ENCODE results near the gene DET1. TPM values are rescaled to one million over a fixed set of nuclear protein-coding genes. Genes with fewer than 3 reads are reported as not detected.

The DET1 gene
- total RNA-seq, 1 experiment from 2014 or later: 6.1 TPM

DNA sequence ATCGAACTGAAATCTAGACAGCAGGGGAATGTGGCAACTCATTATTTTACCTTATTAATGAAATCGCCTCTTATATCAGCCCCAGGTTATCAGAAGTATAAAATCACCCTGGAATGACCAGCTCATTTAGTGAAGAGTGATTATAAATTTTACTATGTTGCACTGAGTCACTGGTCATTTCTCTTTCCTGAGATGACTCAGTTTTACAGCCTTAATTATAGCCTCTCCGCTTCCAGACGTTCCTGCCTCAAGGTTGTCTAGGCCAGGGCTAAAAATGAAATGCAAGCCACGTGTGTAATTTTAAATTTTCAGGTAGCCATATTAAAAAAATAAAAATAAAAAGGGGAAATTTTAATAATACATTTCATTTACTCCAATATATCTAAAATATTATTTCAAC is 33.3 kb downstream of the DET1 start:
- ATAC-seq (no peak), DNase-seq (ENCODE audit: low spot score) (no peak)
- Mint-ChIP-seq H3K4me3 (no peak overlapping the region), H3K36me3 (peaks cover 9% of the 10 kb centered on the region), H3K27me3 (ENCODE audit: low read depth) (peaks cover 4% of the 10 kb centered on the region; the same call in 1 of the 2 replicates), H3K27ac (no peak overlapping the region), H3K4me1 (no peaks in the 10 kb centered on the region), H3K9me3 (peaks cover 4% of the 10 kb centered on the region; the same call in 1 of the 2 replicates)
- TF ChIP-seq RORB (CRISPR knock-in tag; IDR thresholded peaks at IDR 0.05) (no peak), ZNF396 (CRISPR knock-in tag; IDR thresholded peaks at IDR 0.05; ENCODE audit: borderline replicate concordance) (no peak), ZNF121 (CRISPR knock-in tag; IDR thresholded peaks at IDR 0.05) (no peak), AFF4 (CRISPR knock-in tag; IDR thresholded peaks at IDR 0.05; ENCODE audit: borderline replicate concordance) (no peak), TCF7 (CRISPR knock-in tag; IDR thresholded peaks at IDR 0.05; ENCODE audit: low read depth) (no peak)
- TF ChIP-seq, protein P1, sequence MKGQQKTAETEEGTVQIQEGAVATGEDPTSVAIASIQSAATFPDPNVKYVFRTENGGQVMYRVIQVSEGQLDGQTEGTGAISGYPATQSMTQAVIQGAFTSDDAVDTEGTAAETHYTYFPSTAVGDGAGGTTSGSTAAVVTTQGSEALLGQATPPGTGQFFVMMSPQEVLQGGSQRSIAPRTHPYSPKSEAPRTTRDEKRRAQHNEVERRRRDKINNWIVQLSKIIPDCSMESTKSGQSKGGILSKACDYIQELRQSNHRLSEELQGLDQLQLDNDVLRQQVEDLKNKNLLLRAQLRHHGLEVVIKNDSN (CRISPR knock-in tag; IDR thresholded peaks at IDR 0.05): no peak
- TF ChIP-seq, protein P2, sequence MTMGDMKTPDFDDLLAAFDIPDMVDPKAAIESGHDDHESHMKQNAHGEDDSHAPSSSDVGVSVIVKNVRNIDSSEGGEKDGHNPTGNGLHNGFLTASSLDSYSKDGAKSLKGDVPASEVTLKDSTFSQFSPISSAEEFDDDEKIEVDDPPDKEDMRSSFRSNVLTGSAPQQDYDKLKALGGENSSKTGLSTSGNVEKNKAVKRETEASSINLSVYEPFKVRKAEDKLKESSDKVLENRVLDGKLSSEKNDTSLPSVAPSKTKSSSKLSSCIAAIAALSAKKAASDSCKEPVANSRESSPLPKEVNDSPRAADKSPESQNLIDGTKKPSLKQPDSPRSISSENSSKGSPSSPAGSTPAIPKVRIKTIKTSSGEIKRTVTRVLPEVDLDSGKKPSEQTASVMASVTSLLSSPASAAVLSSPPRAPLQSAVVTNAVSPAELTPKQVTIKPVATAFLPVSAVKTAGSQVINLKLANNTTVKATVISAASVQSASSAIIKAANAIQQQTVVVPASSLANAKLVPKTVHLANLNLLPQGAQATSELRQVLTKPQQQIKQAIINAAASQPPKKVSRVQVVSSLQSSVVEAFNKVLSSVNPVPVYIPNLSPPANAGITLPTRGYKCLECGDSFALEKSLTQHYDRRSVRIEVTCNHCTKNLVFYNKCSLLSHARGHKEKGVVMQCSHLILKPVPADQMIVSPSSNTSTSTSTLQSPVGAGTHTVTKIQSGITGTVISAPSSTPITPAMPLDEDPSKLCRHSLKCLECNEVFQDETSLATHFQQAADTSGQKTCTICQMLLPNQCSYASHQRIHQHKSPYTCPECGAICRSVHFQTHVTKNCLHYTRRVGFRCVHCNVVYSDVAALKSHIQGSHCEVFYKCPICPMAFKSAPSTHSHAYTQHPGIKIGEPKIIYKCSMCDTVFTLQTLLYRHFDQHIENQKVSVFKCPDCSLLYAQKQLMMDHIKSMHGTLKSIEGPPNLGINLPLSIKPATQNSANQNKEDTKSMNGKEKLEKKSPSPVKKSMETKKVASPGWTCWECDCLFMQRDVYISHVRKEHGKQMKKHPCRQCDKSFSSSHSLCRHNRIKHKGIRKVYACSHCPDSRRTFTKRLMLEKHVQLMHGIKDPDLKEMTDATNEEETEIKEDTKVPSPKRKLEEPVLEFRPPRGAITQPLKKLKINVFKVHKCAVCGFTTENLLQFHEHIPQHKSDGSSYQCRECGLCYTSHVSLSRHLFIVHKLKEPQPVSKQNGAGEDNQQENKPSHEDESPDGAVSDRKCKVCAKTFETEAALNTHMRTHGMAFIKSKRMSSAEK (CRISPR knock-in tag; IDR thresholded peaks at IDR 0.05; ENCODE audit: borderline replicate concordance): no peak
- TF ChIP-seq, protein P3, sequence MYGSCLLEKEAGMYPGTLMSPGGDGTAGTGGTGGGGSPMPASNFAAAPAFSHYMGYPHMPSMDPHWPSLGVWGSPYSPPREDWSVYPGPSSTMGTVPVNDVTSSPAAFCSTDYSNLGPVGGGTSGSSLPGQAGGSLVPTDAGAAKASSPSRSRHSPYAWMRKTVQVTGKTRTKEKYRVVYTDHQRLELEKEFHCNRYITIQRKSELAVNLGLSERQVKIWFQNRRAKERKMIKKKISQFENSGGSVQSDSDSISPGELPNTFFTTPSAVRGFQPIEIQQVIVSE (CRISPR knock-in tag; IDR thresholded peaks at IDR 0.05; ENCODE audit: borderline replicate concordance): no peak
- TF ChIP-seq, protein P4, sequence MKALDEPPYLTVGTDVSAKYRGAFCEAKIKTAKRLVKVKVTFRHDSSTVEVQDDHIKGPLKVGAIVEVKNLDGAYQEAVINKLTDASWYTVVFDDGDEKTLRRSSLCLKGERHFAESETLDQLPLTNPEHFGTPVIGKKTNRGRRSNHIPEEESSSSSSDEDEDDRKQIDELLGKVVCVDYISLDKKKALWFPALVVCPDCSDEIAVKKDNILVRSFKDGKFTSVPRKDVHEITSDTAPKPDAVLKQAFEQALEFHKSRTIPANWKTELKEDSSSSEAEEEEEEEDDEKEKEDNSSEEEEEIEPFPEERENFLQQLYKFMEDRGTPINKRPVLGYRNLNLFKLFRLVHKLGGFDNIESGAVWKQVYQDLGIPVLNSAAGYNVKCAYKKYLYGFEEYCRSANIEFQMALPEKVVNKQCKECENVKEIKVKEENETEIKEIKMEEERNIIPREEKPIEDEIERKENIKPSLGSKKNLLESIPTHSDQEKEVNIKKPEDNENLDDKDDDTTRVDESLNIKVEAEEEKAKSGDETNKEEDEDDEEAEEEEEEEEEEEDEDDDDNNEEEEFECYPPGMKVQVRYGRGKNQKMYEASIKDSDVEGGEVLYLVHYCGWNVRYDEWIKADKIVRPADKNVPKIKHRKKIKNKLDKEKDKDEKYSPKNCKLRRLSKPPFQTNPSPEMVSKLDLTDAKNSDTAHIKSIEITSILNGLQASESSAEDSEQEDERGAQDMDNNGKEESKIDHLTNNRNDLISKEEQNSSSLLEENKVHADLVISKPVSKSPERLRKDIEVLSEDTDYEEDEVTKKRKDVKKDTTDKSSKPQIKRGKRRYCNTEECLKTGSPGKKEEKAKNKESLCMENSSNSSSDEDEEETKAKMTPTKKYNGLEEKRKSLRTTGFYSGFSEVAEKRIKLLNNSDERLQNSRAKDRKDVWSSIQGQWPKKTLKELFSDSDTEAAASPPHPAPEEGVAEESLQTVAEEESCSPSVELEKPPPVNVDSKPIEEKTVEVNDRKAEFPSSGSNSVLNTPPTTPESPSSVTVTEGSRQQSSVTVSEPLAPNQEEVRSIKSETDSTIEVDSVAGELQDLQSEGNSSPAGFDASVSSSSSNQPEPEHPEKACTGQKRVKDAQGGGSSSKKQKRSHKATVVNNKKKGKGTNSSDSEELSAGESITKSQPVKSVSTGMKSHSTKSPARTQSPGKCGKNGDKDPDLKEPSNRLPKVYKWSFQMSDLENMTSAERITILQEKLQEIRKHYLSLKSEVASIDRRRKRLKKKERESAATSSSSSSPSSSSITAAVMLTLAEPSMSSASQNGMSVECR (CRISPR knock-in tag; IDR thresholded peaks at IDR 0.05; ENCODE audit: borderline replicate concordance): no peak
- TF ChIP-seq, protein P5, sequence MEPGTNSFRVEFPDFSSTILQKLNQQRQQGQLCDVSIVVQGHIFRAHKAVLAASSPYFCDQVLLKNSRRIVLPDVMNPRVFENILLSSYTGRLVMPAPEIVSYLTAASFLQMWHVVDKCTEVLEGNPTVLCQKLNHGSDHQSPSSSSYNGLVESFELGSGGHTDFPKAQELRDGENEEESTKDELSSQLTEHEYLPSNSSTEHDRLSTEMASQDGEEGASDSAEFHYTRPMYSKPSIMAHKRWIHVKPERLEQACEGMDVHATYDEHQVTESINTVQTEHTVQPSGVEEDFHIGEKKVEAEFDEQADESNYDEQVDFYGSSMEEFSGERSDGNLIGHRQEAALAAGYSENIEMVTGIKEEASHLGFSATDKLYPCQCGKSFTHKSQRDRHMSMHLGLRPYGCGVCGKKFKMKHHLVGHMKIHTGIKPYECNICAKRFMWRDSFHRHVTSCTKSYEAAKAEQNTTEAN (CRISPR knock-in tag; IDR thresholded peaks at IDR 0.05): no peak
- CTCF ChIA-PET: interaction anchor here (0.9 kb wide), 1 partner anchor 123 kb away, joined by 3 read pairs; no protein-coding TSS in a partner anchor
- POLR2A ChIA-PET: interaction anchor here (0.5 kb wide), 1 partner anchor 12 kb away, joined by 4 read pairs; no protein-coding TSS in a partner anchor
